Esophagus squamous epithelium (tissue), 5 donors: Measurements from ENCODE around the gene FPR1. TPM values are rescaled to one million over a fixed set of nuclear protein-coding genes. Genes with fewer than 3 reads are reported as not detected.

ENCODE experiments used
- DNase-seq: peaks from one replicate; lab custom pipeline; 2025; lab: John Stamatoyannopoulos, UW
- H3K27ac ChIP-seq, 4 donors: fragments of 200-600 bp; sonication (generic); one replicate each; pipeline ENCODE4 v1.5.1; 2016 to 2019; ENCODE audit warnings: mild to moderate bottlenecking in 1 of 4
- H3K27me3 ChIP-seq, 4 donors: fragments of 200-600 bp; sonication (generic); 1 replicate in 3 of 4; 2 replicates in 1 of 4; pipeline versions ENCODE4 v1.5.1 to v1.6.0; 2017 to 2021; ENCODE audit warnings: antibody characterized with exemption in 1 of 4
- H3K36me3 ChIP-seq, 3 donors: fragments of 200-600 bp; sonication (generic); one replicate each; pipeline ENCODE4 v1.5.1; 2016 to 2019
- H3K4me1 ChIP-seq, 3 donors: fragments of 200-600 bp; sonication (generic); one replicate each; pipeline ENCODE4 v1.5.1; 2017 to 2019
- H3K4me3 ChIP-seq, 4 donors: fragments of 200-600 bp; sonication (generic); 1 replicate in 3 of 4; 2 replicates in 1 of 4; pipeline ENCODE4 v1.5.1; 2016 to 2019; ENCODE audit warnings: mild to moderate bottlenecking in 2 of 4, moderate library complexity in 1 of 4
- H3K9me3 ChIP-seq, 3 donors: fragments of 200-600 bp; sonication (generic); one replicate each; pipeline ENCODE4 v1.5.1; 2016 to 2019
- CTCF ChIP-seq, 6 experiments: fragments of 450-650 bp in 4 of 6; fragments of 200-600 bp in 2 of 6; sonication (generic) in 2 of 6; IDR thresholded peaks; one replicate each; pipeline ENCODE4 v1.5.1; 2016 to 2019; ENCODE audit warnings: antibody characterized with exemption in 6 of 6, mild to moderate bottlenecking in 4 of 6, moderate library complexity in 4 of 6
- POLR2A ChIP-seq, 4 donors: fragments of 450-650 bp; IDR thresholded peaks; one replicate each; pipeline ENCODE4 v1.6.1; 2017; ENCODE audit warnings: antibody characterized with exemption in 4 of 4, mild to moderate bottlenecking in 4 of 4, moderate library complexity in 3 of 4
- WGBS, 2 donors: methylation state at CpG; one replicate each; pipeline ENCODE4 v1.1.5; 2018; 5-methylcytosine and 5-hydroxymethylcytosine counted together
- intact Hi-C: fragments of 100-400 bp; cut with DNase I; formaldehyde crosslinking; loops from one replicate; pipeline ENCODE4 v1.15.0; 2022
- total RNA-seq, 4 donors: library from RNA; depleted of rRNA; stranded (reverse); fragments of >200 nt; gene quantifications; one replicate each; pipeline ENCODE4 v1.1.0, GENCODE V29; 2016
- donor health status: DM: yes; HTN: yes; CAD: no.

Gene FPR1
- total RNA-seq, 4 donors from 2014 or later = 1.7 to 6.2 (median 4.4) TPM; not detected in 1

GRCh38 chr19:51771376-51772130 is 19.9 kb upstream of the FPR1 start:
- H3K4me3 ChIP-seq = no peak overlapping the region
- no peak for DNase-seq
- no peaks in the 10 kb centered on the region for H3K4me1 ChIP-seq
- TF ChIP-seq POLR2A (IDR thresholded peaks at IDR 0.05) = no peak
- no peak for TF ChIP-seq CTCF (IDR thresholded peaks at IDR 0.05)
- no peaks in the 10 kb centered on the region for H3K9me3 ChIP-seq
- intact Hi-C loops = loop anchor here (10.0 kb wide), 1 partner anchor 57 kb away; no protein-coding TSS in a partner anchor
- WGBS, 2 donors = 34 to 53% methylated on average over 9 to 10 of the region's 10 CpGs
- no peaks in the 10 kb centered on the region for H3K36me3 ChIP-seq
- peaks cover 0 to 55% (median 0%) of the 10 kb centered on the region in 4 donors for H3K27me3 ChIP-seq
- H3K27ac ChIP-seq = no peak overlapping the region

- DNase-seq = no peak
- intact Hi-C loops = no loop called here
- Histone ChIP-seq H3K36me3 (no peaks in the 10 kb centered on the region), H3K4me3 (no peak overlapping the region), H3K27me3 (peaks cover 0 to 34% (median 0%) of the 10 kb centered on the region in 4 donors), H3K27ac (no peak overlapping the region), H3K9me3 (no peaks in the 10 kb centered on the region), H3K4me1 (no peaks in the 10 kb centered on the region)
- WGBS, 2 donors = 56 to 58% methylated on average over 5 of the region's 5 CpGs
- TF ChIP-seq POLR2A (IDR thresholded peaks at IDR 0.05) = no peak
- no peak for TF ChIP-seq CTCF (IDR thresholded peaks at IDR 0.05)
Observed at GRCh38 chr19:51766461-51766860, 14.8 kb upstream of the FPR1 start.

- intact Hi-C loops = no loop called here
- TF ChIP-seq CTCF (IDR thresholded peaks at IDR 0.05) (no peak), POLR2A (IDR thresholded peaks at IDR 0.05) (no peak)
- Histone ChIP-seq H3K27ac (no peak overlapping the region), H3K9me3 (no peaks in the 10 kb centered on the region), H3K36me3 (no peaks in the 10 kb centered on the region), H3K4me1 (no peaks in the 10 kb centered on the region), H3K27me3 (peaks cover 0 to 30% (median 0%) of the 10 kb centered on the region in 4 donors), H3K4me3 (no peak overlapping the region)
- DNase-seq = no peak
- WGBS, 2 donors = 43 to 54% methylated on average over 5 of the region's 5 CpGs
Observed at GRCh38 chr19:51765086-51765485, 13.4 kb upstream of the FPR1 start.

GRCh38 chr19:51761696-51762095 is 10.0 kb upstream of the FPR1 start:
- DNase-seq = no peak
- 70 to 79% methylated on average over 4 to 7 of the region's 7 CpGs for WGBS, 2 donors
- peaks cover 0 to 21% (median 0%) of the 10 kb centered on the region in 4 donors for H3K27me3 ChIP-seq
- no peaks in the 10 kb centered on the region for H3K36me3 ChIP-seq
- TF ChIP-seq POLR2A (IDR thresholded peaks at IDR 0.05) (no peak), CTCF (IDR thresholded peaks at IDR 0.05) (no peak)
- no peak overlapping the region for H3K27ac ChIP-seq
- H3K4me1 ChIP-seq = no peaks in the 10 kb centered on the region
- intact Hi-C loops = no loop called here
- H3K4me3 ChIP-seq = no peak overlapping the region
- no peaks in the 10 kb centered on the region for H3K9me3 ChIP-seq

- Histone ChIP-seq H3K36me3 (no peaks in the 10 kb centered on the region), H3K27me3 (peaks cover 0 to 21% (median 0%) of the 10 kb centered on the region in 4 donors), H3K4me3 (no peak within 1 kb of the TSS), H3K4me1 (no peaks in the 10 kb centered on the region), H3K9me3 (no peaks in the 10 kb centered on the region), H3K27ac (no peak within 1 kb of the TSS)
- 54 to 56% methylated on average over 8 of the region's 8 CpGs for WGBS, 2 donors
- intact Hi-C loops = no loop called here
- TF ChIP-seq CTCF (IDR thresholded peaks at IDR 0.05) (no peak), POLR2A (IDR thresholded peaks at IDR 0.05) (no peak)
- DNase-seq = no peak
Observed at GRCh38 chr19:51760697-51761356, 9.1 kb upstream of the FPR1 start, which contains the start of gene FPR2. TSS of gene FPR2 (plus strand) at chr19:51761180. CDS start at chr19:51768659, 7,479 bp downstream.
